CD4-positive, CD25-positive, alpha-beta regulatory T cell (primary cell): ENCODE measurements around the gene RIMS1. TPM values are rescaled to one million over a fixed set of nuclear protein-coding genes. Genes with fewer than 3 reads are reported as not detected.

Experiments
- ATAC-seq, 2 donors: fragments of 150-1000 bp; cut with Tn5 transposase; one replicate each; pipeline ENCODE4 v1.10.0; 2021; ENCODE audit warnings: low read depth in 2 of 2, moderate number of reproducible peaks in 2 of 2, moderate library complexity in 1 of 2
- DNase-seq, 3 donors: peaks; one replicate each; pipeline versions ENCODE4 v3.0.0 to v3.0.0-alpha.2; 2012 to 2022; ENCODE audit warnings: mixed read lengths in 1 of 3
- H3K27ac ChIP-seq: one replicate; pipeline ENCODE4 v1.7.0; 2013; ENCODE audit warnings: mild to moderate bottlenecking, low read length; ENCODE audit not compliant: insufficient read depth, poor library complexity, severe bottlenecking
- H3K27me3 ChIP-seq: one replicate; pipeline ENCODE4 v1.7.0; 2013; ENCODE audit warnings: low read length; ENCODE audit not compliant: control insufficient read depth, insufficient read depth
- H3K36me3 ChIP-seq: one replicate; pipeline ENCODE4 v1.7.0; 2013; ENCODE audit warnings: mild to moderate bottlenecking, low read length, moderate library complexity; ENCODE audit not compliant: control insufficient read depth, insufficient read depth
- H3K4me1 ChIP-seq: 2 replicates; pipeline ENCODE4 v1.7.0; 2013; ENCODE audit warnings: mild to moderate bottlenecking, low read length; ENCODE audit not compliant: insufficient read depth, control insufficient read depth, poor library complexity, severe bottlenecking
- H3K4me3 ChIP-seq: one replicate; pipeline ENCODE4 v1.7.0; 2013; ENCODE audit warnings: low read depth, mild to moderate bottlenecking, low read length, moderate library complexity
- H3K9me3 ChIP-seq, 2 experiments: 1 replicate in 1 of 2; 2 replicates in 1 of 2; pipeline ENCODE4 v1.7.0; 2013; ENCODE audit warnings: low read length in 2 of 2, mild to moderate bottlenecking in 1 of 2, moderate library complexity in 1 of 2; ENCODE audit not compliant: control insufficient read depth in 2 of 2
- H3K27ac Mint-ChIP-seq, 3 donors: one replicate each; pipeline ENCODE4 v1.8.0; 2020 to 2022; ENCODE audit warnings: mild to moderate bottlenecking in 3 of 3, mixed read lengths in 3 of 3, moderate library complexity in 2 of 3
- H3K27me3 Mint-ChIP-seq: one replicate; pipeline ENCODE4 v1.8.0; 2022; ENCODE audit warnings: mild to moderate bottlenecking, mixed read lengths
- H3K36me3 Mint-ChIP-seq: one replicate; pipeline ENCODE4 v1.8.0; 2020; ENCODE audit warnings: mixed read lengths
- H3K4me1 Mint-ChIP-seq, 4 donors: one replicate each; pipeline ENCODE4 v1.8.0; 2020 to 2022; ENCODE audit warnings: mixed read lengths in 4 of 4, mild to moderate bottlenecking in 1 of 4
- H3K4me3 Mint-ChIP-seq, 4 donors: one replicate each; pipeline ENCODE4 v1.8.0; 2020 to 2022; ENCODE audit warnings: mild to moderate bottlenecking in 4 of 4, mixed read lengths in 4 of 4, moderate library complexity in 3 of 4
- H3K9me3 Mint-ChIP-seq, 7 donors: one replicate each; pipeline ENCODE4 v1.8.0; 2020 to 2022; ENCODE audit warnings: mixed read lengths in 7 of 7, mild to moderate bottlenecking in 3 of 7, moderate library complexity in 2 of 7
- polyA plus RNA-seq, 4 donors: library from polyadenylated mRNA; unstranded; fragments of 300-500 nt; fragmentation: Illumina TruSeq; gene quantifications; one replicate each; pipeline ENCODE4 v1.2.3, GENCODE V29; 2021
- total RNA-seq: library from RNA; stranded (reverse); gene quantifications from one replicate; pipeline ENCODE4 v1.2.3, GENCODE V29; 2022

Gene RIMS1
- total and polyA plus RNA-seq, 5 donors from 2014 or later: not detected

DNA sequence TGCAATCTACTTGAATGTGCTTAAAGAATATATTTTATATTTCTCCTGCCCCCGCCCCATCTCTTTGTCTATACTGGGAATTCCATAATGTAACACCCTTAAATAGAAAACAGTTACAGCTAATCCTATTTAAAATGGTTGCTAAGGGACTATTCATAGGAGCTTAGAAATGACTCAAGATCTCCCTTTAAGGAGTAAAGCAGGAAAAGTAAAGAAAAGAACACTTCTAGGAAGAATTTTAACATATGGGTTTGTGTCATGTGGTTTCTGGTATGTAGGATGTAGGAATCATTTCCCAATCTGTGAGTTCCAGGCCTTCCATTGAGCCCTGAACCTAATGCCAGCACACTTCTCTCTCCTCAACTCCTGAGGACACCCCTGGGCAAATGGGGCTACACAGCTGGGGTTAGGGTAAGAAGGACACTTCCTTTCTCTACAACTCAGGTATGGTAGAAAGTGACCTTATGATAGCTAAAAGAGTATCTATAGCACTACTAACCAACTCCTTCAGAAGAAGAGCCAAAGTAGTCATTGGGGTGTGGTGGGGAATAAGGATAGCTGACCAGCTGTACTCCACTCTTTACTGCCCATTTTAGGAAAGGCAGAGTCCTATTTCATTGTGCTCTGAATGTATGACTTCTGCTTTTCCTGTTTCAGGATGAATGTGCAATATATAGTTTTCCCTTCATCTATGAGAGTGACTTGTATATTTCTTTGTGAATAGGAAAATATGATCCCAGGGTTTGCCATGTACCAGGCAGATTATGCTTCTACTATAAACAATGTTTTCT, 27.3 kb downstream of the RIMS1 start:
- Histone ChIP-seq H3K27me3 (no peaks in the 10 kb centered on the region), H3K4me3 (no peak overlapping the region), H3K9me3 (no peaks in the 10 kb centered on the region), H3K27ac (no peak overlapping the region), H3K4me1 (no peaks in the 10 kb centered on the region), H3K36me3 (no peaks in the 10 kb centered on the region)
- DNase-seq (no peak), ATAC-seq (no peak)
- Mint-ChIP-seq H3K36me3 (no peaks in the 10 kb centered on the region), H3K27me3 (no peaks in the 10 kb centered on the region), H3K9me3 (peaks cover 0 to 2% (median 0%) of the 10 kb centered on the region in 7 donors), H3K27ac (no peak overlapping the region), H3K4me1 (no peaks in the 10 kb centered on the region), H3K4me3 (no peak overlapping the region)

DNA sequence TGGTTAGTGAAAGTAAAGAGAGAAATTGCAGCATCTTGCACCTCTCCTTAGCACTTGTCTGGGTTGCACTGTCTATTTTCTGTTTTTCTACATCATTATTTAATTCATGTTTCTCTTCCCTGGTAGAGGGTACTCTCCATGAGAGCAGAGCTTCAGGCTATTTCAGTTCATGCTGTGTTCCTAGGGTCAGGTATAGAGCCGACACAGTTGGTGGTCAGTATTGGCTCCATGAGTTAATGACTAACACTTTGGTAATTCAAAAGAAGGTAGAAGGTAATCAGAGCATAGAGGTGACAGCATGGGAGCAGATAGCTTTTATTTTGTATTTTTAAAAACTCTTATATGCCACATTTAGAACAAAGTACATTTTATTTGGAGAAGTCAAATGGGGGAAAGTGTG, 42.7 kb downstream of the RIMS1 start:
- Histone ChIP-seq H3K36me3 (no peaks in the 10 kb centered on the region), H3K4me1 (no peaks in the 10 kb centered on the region), H3K9me3 (no peaks in the 10 kb centered on the region), H3K27ac (no peak overlapping the region), H3K4me3 (no peak overlapping the region), H3K27me3 (no peaks in the 10 kb centered on the region)
- Mint-ChIP-seq H3K36me3 (no peaks in the 10 kb centered on the region), H3K9me3 (peaks cover 0 to 5% (median 0%) of the 10 kb centered on the region in 7 donors), H3K4me3 (no peak overlapping the region), H3K27ac (no peak overlapping the region), H3K27me3 (no peaks in the 10 kb centered on the region), H3K4me1 (no peaks in the 10 kb centered on the region)
- DNase-seq (no peak), ATAC-seq (no peak)

DNA sequence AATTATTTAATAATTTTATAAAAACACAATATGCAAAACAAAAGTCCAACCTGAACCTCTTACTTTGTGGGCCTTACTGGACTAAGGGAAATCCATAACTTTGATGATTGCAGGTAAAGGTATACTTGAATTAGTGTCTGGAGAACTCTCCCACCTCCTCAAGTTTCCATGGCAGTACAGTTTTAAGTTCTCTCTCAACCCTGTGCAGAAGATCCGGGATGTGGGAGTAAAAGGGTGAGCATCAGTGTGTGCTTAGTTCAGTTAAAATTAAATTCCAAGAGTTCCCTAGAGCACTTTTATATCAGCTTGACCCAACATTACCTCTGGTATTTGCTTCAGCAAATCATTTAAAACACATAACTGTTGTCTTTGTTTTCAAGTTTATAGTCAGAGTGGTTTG, 47.5 kb downstream of the RIMS1 start:
- H3K36me3 Mint-ChIP-seq: no peaks in the 10 kb centered on the region
- H3K4me1 Mint-ChIP-seq: no peaks in the 10 kb centered on the region
- H3K4me1 ChIP-seq: no peaks in the 10 kb centered on the region
- no peak for ATAC-seq
- DNase-seq: no peak
- no peaks in the 10 kb centered on the region for H3K27me3 Mint-ChIP-seq
- H3K9me3 ChIP-seq: no peaks in the 10 kb centered on the region
- no peaks in the 10 kb centered on the region for H3K27me3 ChIP-seq
- no peak overlapping the region for H3K4me3 ChIP-seq
- H3K36me3 ChIP-seq: no peaks in the 10 kb centered on the region
- H3K9me3 Mint-ChIP-seq: peaks cover 0 to 7% (median 3%) of the 10 kb centered on the region in 7 donors
- no peak overlapping the region for H3K27ac Mint-ChIP-seq
- H3K4me3 Mint-ChIP-seq: no peak overlapping the region
- H3K27ac ChIP-seq: no peak overlapping the region

DNA sequence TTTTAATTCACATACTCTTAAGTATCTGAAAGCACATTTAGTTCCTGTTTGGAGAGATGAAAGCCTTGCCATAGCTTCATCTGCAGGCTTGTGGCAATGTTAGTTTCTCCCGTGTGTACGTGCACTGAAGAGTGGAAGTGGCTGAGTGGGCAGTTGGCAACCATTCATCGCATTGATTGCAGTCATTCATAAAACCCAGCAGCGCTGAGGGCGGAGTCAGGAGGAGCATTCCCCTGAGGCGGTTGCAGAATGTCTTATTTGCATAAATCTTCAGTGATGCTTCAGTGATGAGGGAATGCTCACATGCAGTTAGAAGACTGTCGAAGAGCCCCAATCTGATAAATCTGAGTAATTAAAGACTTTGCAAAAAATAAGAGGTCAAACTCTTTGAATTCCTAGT, 79.1 kb downstream of the RIMS1 start:
- H3K9me3 ChIP-seq: peaks cover 0 to 2% of the 10 kb centered on the region in 2 experiments
- H3K4me1 ChIP-seq: no peaks in the 10 kb centered on the region
- Mint-ChIP-seq H3K27ac (no peak overlapping the region), H3K27me3 (no peaks in the 10 kb centered on the region), H3K4me1 (peaks cover 0 to 5% (median 2%) of the 10 kb centered on the region in 4 donors), H3K9me3 (peaks cover 0 to 9% (median 4%) of the 10 kb centered on the region in 7 donors), H3K36me3 (no peaks in the 10 kb centered on the region), H3K4me3 (no peak overlapping the region)
- no peak overlapping the region for H3K4me3 ChIP-seq
- DNase-seq: no peak
- H3K27me3 ChIP-seq: no peaks in the 10 kb centered on the region
- H3K36me3 ChIP-seq: no peaks in the 10 kb centered on the region
- ATAC-seq: no peak
- no peak overlapping the region for H3K27ac ChIP-seq

DNA sequence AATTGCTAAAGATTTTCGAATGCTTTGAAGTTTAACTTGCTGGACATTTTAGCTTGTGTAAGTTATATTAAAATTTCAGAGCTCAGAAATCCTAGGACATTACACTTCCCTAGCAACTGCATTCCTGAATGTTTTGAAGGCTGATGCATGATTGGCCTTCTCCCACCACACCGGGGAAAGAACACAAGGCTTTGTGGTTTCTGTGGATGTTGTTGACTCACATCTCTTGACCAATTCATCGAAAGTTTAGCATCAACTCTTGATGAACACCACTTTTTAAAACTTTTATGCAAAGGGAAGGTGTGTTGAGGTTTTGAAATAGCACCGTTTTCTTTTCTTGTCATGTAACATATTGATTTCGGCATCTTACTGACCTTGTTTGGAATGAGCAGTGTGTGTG, 81.1 kb downstream of the RIMS1 start:
- H3K36me3 Mint-ChIP-seq: no peaks in the 10 kb centered on the region
- H3K27ac Mint-ChIP-seq: no peak overlapping the region
- Histone ChIP-seq H3K27me3 (no peaks in the 10 kb centered on the region), H3K27ac (no peak overlapping the region), H3K9me3 (peaks cover 0 to 2% of the 10 kb centered on the region in 2 experiments), H3K4me1 (no peaks in the 10 kb centered on the region), H3K4me3 (no peak overlapping the region), H3K36me3 (no peaks in the 10 kb centered on the region)
- peaks cover 0 to 10% (median 8%) of the 10 kb centered on the region in 7 donors for H3K9me3 Mint-ChIP-seq
- peaks cover 0 to 4% (median 0%) of the 10 kb centered on the region in 4 donors for H3K4me1 Mint-ChIP-seq
- DNase-seq (no peak), ATAC-seq (no peak)
- H3K27me3 Mint-ChIP-seq: no peaks in the 10 kb centered on the region
- no peak overlapping the region for H3K4me3 Mint-ChIP-seq

DNA sequence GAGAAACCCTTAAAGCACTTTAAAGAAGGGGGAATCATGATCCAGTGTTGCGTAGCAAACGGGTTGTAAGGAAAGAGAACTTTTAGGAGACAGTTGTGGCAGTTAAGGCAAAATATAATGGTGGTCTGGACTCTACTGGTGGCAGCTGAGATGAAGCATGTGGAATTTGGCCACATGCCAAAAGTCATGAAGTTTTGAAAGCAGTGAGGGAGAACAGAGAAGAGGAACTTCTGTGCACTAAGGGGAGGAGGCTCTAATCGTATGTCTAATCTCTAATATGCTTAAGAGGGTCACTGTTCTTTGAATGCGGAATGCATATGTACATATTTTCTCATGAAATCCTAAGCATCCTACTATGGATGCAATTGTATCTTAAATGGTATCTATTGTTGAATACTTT, 91.5 kb downstream of the RIMS1 start:
- Mint-ChIP-seq H3K27ac (peak overlapping the region in 1 of 3 donors; percentile 6), H3K36me3 (no peaks in the 10 kb centered on the region), H3K27me3 (no peaks in the 10 kb centered on the region), H3K9me3 (peaks cover 0 to 8% (median 2%) of the 10 kb centered on the region in 7 donors), H3K4me3 (no peak overlapping the region), H3K4me1 (no peaks in the 10 kb centered on the region)
- DNase-seq (no peak), ATAC-seq (no peak)
- no peaks in the 10 kb centered on the region for H3K4me1 ChIP-seq
- no peak overlapping the region for H3K27ac ChIP-seq
- H3K36me3 ChIP-seq: no peaks in the 10 kb centered on the region
- peaks cover 0 to 2% of the 10 kb centered on the region in 2 experiments for H3K9me3 ChIP-seq
- H3K4me3 ChIP-seq: no peak overlapping the region
- no peaks in the 10 kb centered on the region for H3K27me3 ChIP-seq

DNA sequence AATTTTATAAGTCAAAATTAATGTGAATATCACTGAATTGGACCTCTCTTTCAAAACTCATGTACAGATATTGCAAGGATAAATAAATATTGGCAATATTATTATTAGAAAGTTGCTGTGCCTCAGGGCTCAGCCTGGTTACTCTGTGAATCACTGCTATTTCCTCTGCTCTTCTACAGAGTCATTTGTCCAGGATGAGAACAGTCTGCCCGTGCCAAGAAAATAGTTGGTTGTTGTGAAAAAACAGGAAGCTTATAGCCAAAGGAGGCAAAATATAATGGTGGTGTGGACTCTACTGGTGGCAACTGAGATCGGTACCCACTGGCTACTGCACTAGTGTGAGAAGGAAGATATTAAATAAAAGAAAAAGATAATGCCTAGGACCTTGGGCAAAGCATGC, 93.6 kb downstream of the RIMS1 start:
- Histone ChIP-seq H3K4me1 (no peaks in the 10 kb centered on the region), H3K4me3 (no peak overlapping the region), H3K9me3 (peaks cover 0 to 2% of the 10 kb centered on the region in 2 experiments), H3K36me3 (no peaks in the 10 kb centered on the region), H3K27me3 (no peaks in the 10 kb centered on the region), H3K27ac (no peak overlapping the region)
- Mint-ChIP-seq H3K36me3 (no peaks in the 10 kb centered on the region), H3K27me3 (no peaks in the 10 kb centered on the region), H3K4me1 (no peaks in the 10 kb centered on the region), H3K4me3 (no peak overlapping the region), H3K9me3 (peaks cover 0 to 8% (median 0%) of the 10 kb centered on the region in 7 donors), H3K27ac (no peak overlapping the region)
- ATAC-seq (no peak), DNase-seq (no peak)

DNA sequence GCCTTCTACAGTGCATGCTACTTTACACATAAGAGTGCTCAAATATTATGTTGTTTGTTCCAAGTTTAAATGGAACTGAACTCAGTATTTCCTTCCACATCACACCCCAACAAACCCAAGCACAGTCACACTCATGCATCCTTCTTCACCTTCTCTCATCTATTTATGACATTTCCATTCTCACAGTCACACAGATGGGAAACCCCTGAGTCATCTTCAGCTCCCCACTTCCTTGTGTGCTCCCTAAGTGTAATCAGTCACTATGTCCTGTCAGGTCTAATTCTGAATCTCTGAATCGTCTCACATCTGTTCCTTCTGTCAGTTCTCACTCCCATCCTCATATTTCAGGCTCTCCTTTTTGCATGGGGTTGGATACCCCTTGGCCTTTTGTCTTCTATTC, 96.0 kb downstream of the RIMS1 start:
- no peaks in the 10 kb centered on the region for H3K36me3 Mint-ChIP-seq
- H3K27ac Mint-ChIP-seq: no peak overlapping the region
- H3K27ac ChIP-seq: no peak overlapping the region
- no peak for ATAC-seq
- no peaks in the 10 kb centered on the region for H3K9me3 ChIP-seq
- no peak overlapping the region for H3K4me3 Mint-ChIP-seq
- no peak for DNase-seq
- no peak overlapping the region for H3K4me3 ChIP-seq
- peaks cover 0 to 13% (median 3%) of the 10 kb centered on the region in 7 donors for H3K9me3 Mint-ChIP-seq
- H3K27me3 ChIP-seq: no peaks in the 10 kb centered on the region
- no peaks in the 10 kb centered on the region for H3K27me3 Mint-ChIP-seq
- H3K4me1 Mint-ChIP-seq: no peaks in the 10 kb centered on the region
- H3K36me3 ChIP-seq: no peaks in the 10 kb centered on the region
- no peaks in the 10 kb centered on the region for H3K4me1 ChIP-seq
